ENCODE results near the gene FAM170A.

DNA sequence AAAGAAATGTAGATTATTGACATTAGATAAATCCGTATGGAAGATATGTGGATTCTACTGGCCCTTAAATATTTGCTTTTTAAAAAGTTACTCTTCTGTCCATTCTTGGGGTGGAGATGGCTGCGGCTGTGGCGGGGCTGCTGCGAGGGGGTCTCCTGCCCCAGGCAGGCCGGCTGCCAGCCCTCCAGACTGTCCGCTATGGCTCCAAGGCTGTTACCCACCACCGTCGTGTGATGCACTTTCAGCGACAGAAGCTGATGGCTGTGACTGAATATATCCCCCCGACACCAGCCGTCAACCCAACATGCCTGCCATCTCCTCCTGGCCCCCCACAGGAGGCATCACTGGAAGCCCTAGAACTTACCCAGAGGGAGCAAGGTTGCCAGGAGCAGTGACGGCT lies 50.7 kb downstream of the FAM170A start:
- no peak for TF ChIP-seq EZH2 (optimal IDR thresholded peaks at IDR 0.05; ENCODE audit: low read depth, low read length)
- TF ChIP-seq, protein P1, sequence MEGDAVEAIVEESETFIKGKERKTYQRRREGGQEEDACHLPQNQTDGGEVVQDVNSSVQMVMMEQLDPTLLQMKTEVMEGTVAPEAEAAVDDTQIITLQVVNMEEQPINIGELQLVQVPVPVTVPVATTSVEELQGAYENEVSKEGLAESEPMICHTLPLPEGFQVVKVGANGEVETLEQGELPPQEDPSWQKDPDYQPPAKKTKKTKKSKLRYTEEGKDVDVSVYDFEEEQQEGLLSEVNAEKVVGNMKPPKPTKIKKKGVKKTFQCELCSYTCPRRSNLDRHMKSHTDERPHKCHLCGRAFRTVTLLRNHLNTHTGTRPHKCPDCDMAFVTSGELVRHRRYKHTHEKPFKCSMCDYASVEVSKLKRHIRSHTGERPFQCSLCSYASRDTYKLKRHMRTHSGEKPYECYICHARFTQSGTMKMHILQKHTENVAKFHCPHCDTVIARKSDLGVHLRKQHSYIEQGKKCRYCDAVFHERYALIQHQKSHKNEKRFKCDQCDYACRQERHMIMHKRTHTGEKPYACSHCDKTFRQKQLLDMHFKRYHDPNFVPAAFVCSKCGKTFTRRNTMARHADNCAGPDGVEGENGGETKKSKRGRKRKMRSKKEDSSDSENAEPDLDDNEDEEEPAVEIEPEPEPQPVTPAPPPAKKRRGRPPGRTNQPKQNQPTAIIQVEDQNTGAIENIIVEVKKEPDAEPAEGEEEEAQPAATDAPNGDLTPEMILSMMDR (IDR thresholded peaks at IDR 0.05; ENCODE audit: low read length) = no peak

Measured in MM.1S (cell line).